Measurements from ENCODE around the gene WASHC2C.
"Not testable (repeated sequence)": the region's sequence is repeated elsewhere in the genome, so short reads cannot be mapped to it uniquely, and the experiment has no call there.

Gene WASHC2C

GRCh38 chr10:45717053-45717452 is 10.0 kb upstream of the WASHC2C start:
- not testable (repeated sequence) for H4K91ac ChIP-seq (ENCODE audit: low read depth, low read length, poor library complexity); H3K27ac ChIP-seq (replicated peaks; ENCODE audit: low read length); H2BK15ac ChIP-seq (ENCODE audit: low read length); H2BK120ac ChIP-seq (ENCODE audit: low read depth, low read length); H3K27me3 ChIP-seq (ENCODE audit: control insufficient read depth in 3 of 3, insufficient read depth in 3 of 3, low read depth in 1 of 3, low read length in 3 of 3); H3K36me3 ChIP-seq (replicated peaks in 1 of 2; ENCODE audit: control insufficient read depth in 2 of 2, insufficient read depth in 2 of 2, low read length in 2 of 2); H3K18ac ChIP-seq (ENCODE audit: low read length); H2BK12ac ChIP-seq (ENCODE audit: low read length); H3K4me1 ChIP-seq (ENCODE audit: control insufficient read depth in 2 of 2, insufficient read depth in 1 of 2, low read depth in 1 of 2, low read length in 2 of 2); H4K8ac ChIP-seq (ENCODE audit: low read depth, low read length); H3K23ac ChIP-seq (ENCODE audit: low read depth, low read length, poor library complexity); H2BK5ac ChIP-seq (ENCODE audit: low read length); H3K4me3 ChIP-seq (ENCODE audit: low read length in 2 of 2); DNase-seq (ENCODE audit: low spot score); H3K4me2 ChIP-seq (ENCODE audit: insufficient read depth, low read length, poor library complexity, severe bottlenecking); H3K9ac ChIP-seq (ENCODE audit: low read depth, low read length, poor library complexity); H3K9me3 ChIP-seq (replicated peaks in 1 of 2; ENCODE audit: control insufficient read depth in 2 of 2, insufficient read depth in 1 of 2, low read depth in 1 of 2, low read length in 2 of 2); H3K14ac ChIP-seq (ENCODE audit: low read length); H2AFZ ChIP-seq (ENCODE audit: low read length); H2AK5ac ChIP-seq (ENCODE audit: low read depth, low read length); H3K4ac ChIP-seq (ENCODE audit: low read length); H3K79me1 ChIP-seq (ENCODE audit: low read depth, low read length)
- no CpG with 5 or more reads among the region's 3 CpGs for WGBS, 2 donors (ENCODE audit: extremely low coverage in 2 of 2, insufficient read length in 2 of 2, insufficient replicate concordance in 1 of 2)

GRCh38 chr10:45717642-45718041 is 9.4 kb upstream of the WASHC2C start:
- not testable (repeated sequence) for H3K9ac ChIP-seq (ENCODE audit: low read depth, low read length, poor library complexity); H3K27ac ChIP-seq (replicated peaks; ENCODE audit: low read length); H3K4me3 ChIP-seq (ENCODE audit: low read length in 2 of 2); H2BK15ac ChIP-seq (ENCODE audit: low read length); H3K23ac ChIP-seq (ENCODE audit: low read depth, low read length, poor library complexity); H3K27me3 ChIP-seq (ENCODE audit: control insufficient read depth in 3 of 3, insufficient read depth in 3 of 3, low read depth in 1 of 3, low read length in 3 of 3); H3K4me1 ChIP-seq (ENCODE audit: control insufficient read depth in 2 of 2, insufficient read depth in 1 of 2, low read depth in 1 of 2, low read length in 2 of 2); H3K4me2 ChIP-seq (ENCODE audit: insufficient read depth, low read length, poor library complexity, severe bottlenecking); H2BK5ac ChIP-seq (ENCODE audit: low read length); H3K14ac ChIP-seq (ENCODE audit: low read length); H3K18ac ChIP-seq (ENCODE audit: low read length); H3K4ac ChIP-seq (ENCODE audit: low read length); H4K8ac ChIP-seq (ENCODE audit: low read depth, low read length); DNase-seq (ENCODE audit: low spot score); H2AK5ac ChIP-seq (ENCODE audit: low read depth, low read length); H2AFZ ChIP-seq (ENCODE audit: low read length); H4K91ac ChIP-seq (ENCODE audit: low read depth, low read length, poor library complexity); H3K79me1 ChIP-seq (ENCODE audit: low read depth, low read length); H3K9me3 ChIP-seq (replicated peaks in 1 of 2; ENCODE audit: control insufficient read depth in 2 of 2, insufficient read depth in 1 of 2, low read depth in 1 of 2, low read length in 2 of 2); H2BK12ac ChIP-seq (ENCODE audit: low read length); H3K36me3 ChIP-seq (replicated peaks in 1 of 2; ENCODE audit: control insufficient read depth in 2 of 2, insufficient read depth in 2 of 2, low read length in 2 of 2); H2BK120ac ChIP-seq (ENCODE audit: low read depth, low read length)
- WGBS, 2 donors (ENCODE audit: extremely low coverage in 2 of 2, insufficient read length in 2 of 2, insufficient replicate concordance in 1 of 2) = no CpG with 5 or more reads among the region's 1 CpG

- not testable (repeated sequence) for H3K27me3 ChIP-seq (ENCODE audit: control insufficient read depth in 3 of 3, insufficient read depth in 3 of 3, low read depth in 1 of 3, low read length in 3 of 3); H3K18ac ChIP-seq (ENCODE audit: low read length); H3K23ac ChIP-seq (ENCODE audit: low read depth, low read length, poor library complexity); H4K91ac ChIP-seq (ENCODE audit: low read depth, low read length, poor library complexity); H2AK5ac ChIP-seq (ENCODE audit: low read depth, low read length); H3K9me3 ChIP-seq (replicated peaks in 1 of 2; ENCODE audit: control insufficient read depth in 2 of 2, insufficient read depth in 1 of 2, low read depth in 1 of 2, low read length in 2 of 2); H3K27ac ChIP-seq (replicated peaks; ENCODE audit: low read length); H2BK5ac ChIP-seq (ENCODE audit: low read length); H4K8ac ChIP-seq (ENCODE audit: low read depth, low read length); H2BK120ac ChIP-seq (ENCODE audit: low read depth, low read length); H3K4me2 ChIP-seq (ENCODE audit: insufficient read depth, low read length, poor library complexity, severe bottlenecking); H2BK15ac ChIP-seq (ENCODE audit: low read length); H2BK12ac ChIP-seq (ENCODE audit: low read length); H3K4me3 ChIP-seq (ENCODE audit: low read length in 2 of 2); H3K79me1 ChIP-seq (ENCODE audit: low read depth, low read length); DNase-seq (ENCODE audit: low spot score); H2AFZ ChIP-seq (ENCODE audit: low read length); H3K14ac ChIP-seq (ENCODE audit: low read length); H3K36me3 ChIP-seq (replicated peaks in 1 of 2; ENCODE audit: control insufficient read depth in 2 of 2, insufficient read depth in 2 of 2, low read length in 2 of 2); H3K9ac ChIP-seq (ENCODE audit: low read depth, low read length, poor library complexity); H3K4me1 ChIP-seq (ENCODE audit: control insufficient read depth in 2 of 2, insufficient read depth in 1 of 2, low read depth in 1 of 2, low read length in 2 of 2); H3K4ac ChIP-seq (ENCODE audit: low read length)
- WGBS, 2 donors (ENCODE audit: extremely low coverage in 2 of 2, insufficient read length in 2 of 2, insufficient replicate concordance in 1 of 2) = no CpG with 5 or more reads among the region's 10 CpGs
Measured at GRCh38 chr10:45721503-45721902, 5.6 kb upstream of the WASHC2C start.

GRCh38 chr10:45723851-45724250 is 3.2 kb upstream of the WASHC2C start:
- not testable (repeated sequence) for H3K18ac ChIP-seq (ENCODE audit: low read length); DNase-seq (ENCODE audit: low spot score); H3K9me3 ChIP-seq (replicated peaks in 1 of 2; ENCODE audit: control insufficient read depth in 2 of 2, insufficient read depth in 1 of 2, low read depth in 1 of 2, low read length in 2 of 2); H2AK5ac ChIP-seq (ENCODE audit: low read depth, low read length); H3K14ac ChIP-seq (ENCODE audit: low read length); H3K4me1 ChIP-seq (ENCODE audit: control insufficient read depth in 2 of 2, insufficient read depth in 1 of 2, low read depth in 1 of 2, low read length in 2 of 2); H2AFZ ChIP-seq (ENCODE audit: low read length); H3K4ac ChIP-seq (ENCODE audit: low read length); H3K4me2 ChIP-seq (ENCODE audit: insufficient read depth, low read length, poor library complexity, severe bottlenecking); H4K8ac ChIP-seq (ENCODE audit: low read depth, low read length); H3K79me1 ChIP-seq (ENCODE audit: low read depth, low read length); H4K91ac ChIP-seq (ENCODE audit: low read depth, low read length, poor library complexity); H3K36me3 ChIP-seq (replicated peaks in 1 of 2; ENCODE audit: control insufficient read depth in 2 of 2, insufficient read depth in 2 of 2, low read length in 2 of 2); H3K9ac ChIP-seq (ENCODE audit: low read depth, low read length, poor library complexity); H2BK15ac ChIP-seq (ENCODE audit: low read length); H3K27ac ChIP-seq (replicated peaks; ENCODE audit: low read length); H3K23ac ChIP-seq (ENCODE audit: low read depth, low read length, poor library complexity); H2BK5ac ChIP-seq (ENCODE audit: low read length); H2BK12ac ChIP-seq (ENCODE audit: low read length); H3K27me3 ChIP-seq (ENCODE audit: control insufficient read depth in 3 of 3, insufficient read depth in 3 of 3, low read depth in 1 of 3, low read length in 3 of 3); H2BK120ac ChIP-seq (ENCODE audit: low read depth, low read length); H3K4me3 ChIP-seq (ENCODE audit: low read length in 2 of 2)
- WGBS, 2 donors (ENCODE audit: extremely low coverage in 2 of 2, insufficient read length in 2 of 2, insufficient replicate concordance in 1 of 2) = 100% methylated on average over 6 of the region's 11 CpGs; no CpG with 5 or more reads in 1 of the 2 donors
